SK-N-SH (cell line): ENCODE measurements around the gene FANCI. TPM values are rescaled to one million over a fixed set of nuclear protein-coding genes. Genes with fewer than 3 reads are reported as not detected.
A peak's percentile ranks its signal among the peaks of the same experiment; 100 is the strongest.

ENCODE experiments used
- CTCF ChIA-PET: fragments of 300-600, 350-600 bp; formaldehyde crosslinking; extraction: SDS; loops from one replicate; lab custom pipeline; 2021; lab: Yijun Ruan, JAX
- POLR2A ChIA-PET: fragments of 350-600 bp; sonication (Branson Sonifier 250); formaldehyde crosslinking; extraction: SDS; loops from one replicate; lab custom pipeline; 2020; ENCODE audit warnings: antibody characterized with exemption, inconsistent platforms; lab: Yijun Ruan, JAX
- DNase-seq: peaks from one replicate; pipeline ENCODE4 v3.0.0; 2012
- H2AFZ ChIP-seq: fragments of 200-600 bp; sonication (generic); 2 replicates; pipeline ENCODE4 v1.8.1; 2016; ENCODE audit warnings: antibody characterized with exemption, mild to moderate bottlenecking, low read depth
- H3F3A ChIP-seq: fragments of 200-600 bp; sonication (generic); replicated peaks from 2 replicates; pipeline ENCODE3; 2016; ENCODE audit warnings: antibody characterized with exemption, mild to moderate bottlenecking; ENCODE audit not compliant: insufficient read depth
- H3K27ac ChIP-seq, 2 experiments: fragments of 200-500 bp in 1 of 2; fragments of 200-600 bp in 1 of 2; sonication (Bioruptor generic) in 1 of 2; sonication (generic), shearing (Covaris generic) in 1 of 2; 2 replicates each; pipeline versions ENCODE4 v1.5.1 to v1.6.1; 2014 to 2016; ENCODE audit warnings: low read depth in 2 of 2, inconsistent platforms in 1 of 2, low read length in 1 of 2, mild to moderate bottlenecking in 1 of 2, mixed read lengths in 1 of 2
- H3K27me3 ChIP-seq: fragments of 200-600 bp; sonication (generic), shearing (Covaris generic); 2 replicates; pipeline ENCODE4 v1.6.1; 2016; ENCODE audit warnings: mixed run types; ENCODE audit not compliant: insufficient read depth
- H3K36me3 ChIP-seq, 2 experiments: fragments of 200-500 bp in 1 of 2; fragments of 200-600 bp in 1 of 2; sonication (Bioruptor generic) in 1 of 2; sonication (generic) in 1 of 2; replicated peaks in 1 of 2; 2 replicates each; pipeline versions ENCODE3 to v1.5.1; 2014 to 2016; ENCODE audit warnings: low read length in 1 of 2, mild to moderate bottlenecking in 1 of 2; ENCODE audit not compliant: insufficient read depth in 2 of 2, control insufficient read depth in 1 of 2
- H3K4me1 ChIP-seq, 2 experiments: fragments of 200-500 bp in 1 of 2; fragments of 200-600 bp in 1 of 2; sonication (Bioruptor generic) in 1 of 2; sonication (generic), shearing (Covaris generic) in 1 of 2; 2 replicates each; pipeline versions ENCODE4 v1.5.1 to v1.6.1; 2014 to 2016; ENCODE audit warnings: low read depth in 1 of 2, low read length in 1 of 2, mixed run types in 1 of 2; ENCODE audit not compliant: insufficient read depth in 2 of 2, control insufficient read depth in 1 of 2
- H3K4me2 ChIP-seq: fragments of 200-600 bp; sonication (generic), shearing (Covaris generic); 2 replicates; pipeline ENCODE4 v1.6.1; 2017; ENCODE audit warnings: mixed run types
- H3K4me3 ChIP-seq, 2 experiments: fragments of 200-500 bp in 1 of 2; fragments of 200-600 bp in 1 of 2; sonication (Bioruptor generic) in 1 of 2; sonication (generic), shearing (Covaris generic) in 1 of 2; 2 replicates each; pipeline versions ENCODE4 v1.5.1 to v1.8.1; 2014 to 2016; ENCODE audit warnings: low read depth in 2 of 2, inconsistent platforms in 1 of 2, low read length in 1 of 2, mild to moderate bottlenecking in 1 of 2, mixed read lengths in 1 of 2, moderate library complexity in 1 of 2
- H3K79me2 ChIP-seq: fragments of 200-600 bp; sonication (generic); 2 replicates; pipeline ENCODE4 v1.8.1; 2017; ENCODE audit warnings: mild to moderate bottlenecking; ENCODE audit not compliant: insufficient read depth
- H3K9ac ChIP-seq: fragments of 200-600 bp; sonication (generic); 2 replicates; pipeline ENCODE4 v1.6.1; 2017; ENCODE audit warnings: mixed run types
- H3K9me2 ChIP-seq: fragments of 200-600 bp; sonication (generic); 2 replicates; pipeline ENCODE4 v1.6.1; 2017; ENCODE audit warnings: mixed run types
- H3K9me3 ChIP-seq: fragments of 200-600 bp; sonication (generic); 2 replicates; pipeline ENCODE4 v1.6.1; 2017; ENCODE audit warnings: mixed run types, mild to moderate bottlenecking, moderate library complexity
- H4K20me1 ChIP-seq: fragments of 200-600 bp; sonication (generic); 2 replicates; pipeline ENCODE4 v1.6.1; 2017; ENCODE audit warnings: mild to moderate bottlenecking, mixed run types; ENCODE audit not compliant: insufficient read depth
- CTCF ChIP-seq: fragments of 200-600 bp; sonication (generic); IDR thresholded peaks from 2 replicates; pipeline ENCODE4 v1.6.1; 2017; ENCODE audit warnings: antibody characterized with exemption, mild to moderate bottlenecking, moderate library complexity
- EZH2phosphoT487 ChIP-seq: fragments of 200-600 bp; sonication (generic); IDR thresholded peaks from 2 replicates; pipeline ENCODE4 v1.6.1; 2017; ENCODE audit warnings: low read depth, mixed run types, mild to moderate bottlenecking, antibody characterized with exemption, moderate library complexity, borderline replicate concordance
- JUND ChIP-seq: IDR thresholded peaks from 2 replicates; pipeline ENCODE4 v1.4.0; 2012
- NRF1 ChIP-seq: IDR thresholded peaks from 2 replicates; pipeline ENCODE4 v1.6.1; 2012; ENCODE audit warnings: low read depth, mild to moderate bottlenecking, low read length
- RAD21 ChIP-seq: IDR thresholded peaks from 2 replicates; pipeline ENCODE4 v1.6.1; 2012; ENCODE audit warnings: mild to moderate bottlenecking, low read length
- SMC3 ChIP-seq: IDR thresholded peaks from 2 replicates; pipeline ENCODE4 v1.6.1; 2012; ENCODE audit warnings: low read depth, low read length, improper control_type of control experiment
- USF1 ChIP-seq: IDR thresholded peaks from 2 replicates; pipeline ENCODE4 v1.4.0; 2012; ENCODE audit warnings: low read depth, borderline replicate concordance
- ZBTB33 ChIP-seq: IDR thresholded peaks from 2 replicates; pipeline ENCODE4 v1.4.0; 2012; ENCODE audit warnings: low read depth, borderline replicate concordance
- polyA plus RNA-seq, 3 experiments: library from polyadenylated mRNA; depleted of rRNA; stranded (reverse); fragments of >200 nt; gene quantifications; 2 replicates each; pipeline ENCODE4 v1.2.3, GENCODE V29; 2012
- TF ChIP-seq, protein P1 (sequence below): fragments of 150-350 bp; IDR thresholded peaks from 2 replicates; pipeline ENCODE4 v1.6.1; 2016; ENCODE audit warnings: mild to moderate bottlenecking, low read depth, low read length

The FANCI gene
- polyA plus RNA-seq, 1 of the 3 experiments (the other 2 are of a cell fraction), result 13.2 TPM

DNA sequence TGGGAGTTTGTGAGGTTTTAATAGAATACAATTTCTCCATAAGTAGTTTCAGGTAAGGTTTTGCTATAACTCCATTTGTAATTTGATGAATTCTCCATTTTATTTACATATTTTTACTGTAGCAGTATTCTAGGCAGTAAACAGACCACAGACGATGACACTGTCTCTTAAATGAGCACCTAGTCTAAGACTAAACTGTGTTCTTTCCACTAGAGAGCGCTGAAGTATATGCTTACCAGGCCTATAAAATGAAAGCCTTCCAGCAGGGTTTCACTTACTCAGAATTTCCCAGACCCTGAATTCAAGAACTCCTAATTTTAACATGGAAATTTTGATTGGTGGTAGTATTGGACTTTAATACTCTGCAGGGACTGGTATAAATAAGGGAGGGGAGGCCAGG lies 49.2 kb downstream of the FANCI start (continued):
- TF ChIP-seq CTCF (no peak), NRF1 (no peak), USF1 (no peak)
- TF ChIP-seq, all 33 proteins: peak for 0

DNA sequence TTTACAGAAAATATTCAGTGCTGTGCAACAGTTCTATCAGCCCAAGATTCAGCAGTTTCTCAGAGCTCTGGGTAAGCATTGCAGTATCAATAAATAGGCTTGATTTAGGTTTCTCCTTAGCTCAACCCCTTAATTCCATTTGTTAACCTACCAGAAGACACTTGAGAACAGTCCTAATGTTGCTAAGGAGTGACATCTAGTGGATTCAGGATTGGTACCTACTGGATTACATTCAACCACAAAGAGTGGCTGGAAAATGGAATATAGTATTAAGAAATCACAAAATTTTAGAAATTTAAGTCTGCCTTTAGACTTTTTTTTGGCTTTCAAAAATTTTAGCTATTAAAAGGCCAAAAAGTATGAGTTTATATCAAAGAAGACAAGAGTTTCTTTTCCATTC lies 56.1 kb downstream of the FANCI start:
- no peak overlapping the region for H3K9ac ChIP-seq
- no peaks in the 10 kb centered on the region; the same call in 1 of the 2 replicates for H3K9me3 ChIP-seq
- no peak overlapping the region for H2AFZ ChIP-seq
- no peaks in the 10 kb centered on the region for H3K9me2 ChIP-seq
- no peak overlapping the region for H3K4me3 ChIP-seq
- H3F3A ChIP-seq, result no peaks in the 10 kb centered on the region
- no peaks in the 10 kb centered on the region for H3K79me2 ChIP-seq
- DNase-seq, result no peak
- ChIA-PET CTCF (interaction anchor here (0.6 to 1.9 kb wide), 12 partner anchors 8 to 201 kb away, joined by 3 to 19 read pairs (median 3); no protein-coding TSS in a partner anchor), POLR2A (no interaction called here)
- H3K4me1 ChIP-seq, result no peaks in the 10 kb centered on the region
- H4K20me1 ChIP-seq, result no peaks in the 10 kb centered on the region
- H3K27ac ChIP-seq, result no peak overlapping the region
- no peak overlapping the region for H3K4me2 ChIP-seq
- TF ChIP-seq JUND (no peak), ZBTB33 (no peak), EZH2phosphoT487 (no peak), SMC3 (peak; percentile 44), CTCF (peak; percentile 49), USF1 (no peak), RAD21 (peak; percentile 55)
- TF ChIP-seq, protein P1, sequence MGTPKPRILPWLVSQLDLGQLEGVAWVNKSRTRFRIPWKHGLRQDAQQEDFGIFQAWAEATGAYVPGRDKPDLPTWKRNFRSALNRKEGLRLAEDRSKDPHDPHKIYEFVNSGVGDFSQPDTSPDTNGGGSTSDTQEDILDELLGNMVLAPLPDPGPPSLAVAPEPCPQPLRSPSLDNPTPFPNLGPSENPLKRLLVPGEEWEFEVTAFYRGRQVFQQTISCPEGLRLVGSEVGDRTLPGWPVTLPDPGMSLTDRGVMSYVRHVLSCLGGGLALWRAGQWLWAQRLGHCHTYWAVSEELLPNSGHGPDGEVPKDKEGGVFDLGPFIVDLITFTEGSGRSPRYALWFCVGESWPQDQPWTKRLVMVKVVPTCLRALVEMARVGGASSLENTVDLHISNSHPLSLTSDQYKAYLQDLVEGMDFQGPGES, result no peak
- no peaks in the 10 kb centered on the region for H3K27me3 ChIP-seq
- H3K36me3 ChIP-seq, result peaks cover 36 to 46% of the 10 kb centered on the region in 2 experiments
